ENCODE results near the gene VILL. TPM values are rescaled to one million over a fixed set of nuclear protein-coding genes. Genes with fewer than 3 reads are reported as not detected.

VILL gene
- total RNA-seq, 1 donor from 2014 or later: 16.9 TPM

DNA sequence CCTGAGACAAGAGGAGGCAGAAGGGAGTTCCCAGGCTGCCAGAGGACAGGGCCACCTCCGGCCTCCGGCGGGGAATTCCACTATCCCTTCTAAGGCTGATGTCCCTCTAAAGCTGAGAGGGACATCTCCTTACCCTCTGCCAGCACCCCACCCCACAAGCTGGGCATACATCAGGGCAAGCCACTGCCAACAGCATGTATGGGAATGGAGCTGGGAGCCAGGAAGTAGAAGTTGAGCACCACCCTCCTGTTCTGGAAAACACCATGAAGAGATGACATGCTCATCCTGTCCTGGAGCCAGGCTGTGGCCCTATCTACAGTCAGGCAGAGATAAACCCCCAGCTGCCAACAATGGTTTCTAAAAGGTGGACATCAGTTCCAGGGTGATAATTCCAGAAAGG is 31.7 kb downstream of the VILL start:
- H3K27ac Mint-ChIP-seq: no peak overlapping the region
- peaks cover 11% of the 10 kb centered on the region for H3K4me1 Mint-ChIP-seq (ENCODE audit: unreplicated experiment)
- H3K9me3 Mint-ChIP-seq: no peaks in the 10 kb centered on the region
- peaks cover 4% of the 10 kb centered on the region for H3K36me3 Mint-ChIP-seq
- H3K27me3 Mint-ChIP-seq: no peaks in the 10 kb centered on the region
- H3K4me3 Mint-ChIP-seq: no peak overlapping the region
- DNase-seq (ENCODE audit: extremely low spot score, unreplicated experiment): no peak
- TF ChIP-seq, protein P1, sequence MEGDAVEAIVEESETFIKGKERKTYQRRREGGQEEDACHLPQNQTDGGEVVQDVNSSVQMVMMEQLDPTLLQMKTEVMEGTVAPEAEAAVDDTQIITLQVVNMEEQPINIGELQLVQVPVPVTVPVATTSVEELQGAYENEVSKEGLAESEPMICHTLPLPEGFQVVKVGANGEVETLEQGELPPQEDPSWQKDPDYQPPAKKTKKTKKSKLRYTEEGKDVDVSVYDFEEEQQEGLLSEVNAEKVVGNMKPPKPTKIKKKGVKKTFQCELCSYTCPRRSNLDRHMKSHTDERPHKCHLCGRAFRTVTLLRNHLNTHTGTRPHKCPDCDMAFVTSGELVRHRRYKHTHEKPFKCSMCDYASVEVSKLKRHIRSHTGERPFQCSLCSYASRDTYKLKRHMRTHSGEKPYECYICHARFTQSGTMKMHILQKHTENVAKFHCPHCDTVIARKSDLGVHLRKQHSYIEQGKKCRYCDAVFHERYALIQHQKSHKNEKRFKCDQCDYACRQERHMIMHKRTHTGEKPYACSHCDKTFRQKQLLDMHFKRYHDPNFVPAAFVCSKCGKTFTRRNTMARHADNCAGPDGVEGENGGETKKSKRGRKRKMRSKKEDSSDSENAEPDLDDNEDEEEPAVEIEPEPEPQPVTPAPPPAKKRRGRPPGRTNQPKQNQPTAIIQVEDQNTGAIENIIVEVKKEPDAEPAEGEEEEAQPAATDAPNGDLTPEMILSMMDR (conservative IDR thresholded peaks at IDR 0.05): no peak

DNA sequence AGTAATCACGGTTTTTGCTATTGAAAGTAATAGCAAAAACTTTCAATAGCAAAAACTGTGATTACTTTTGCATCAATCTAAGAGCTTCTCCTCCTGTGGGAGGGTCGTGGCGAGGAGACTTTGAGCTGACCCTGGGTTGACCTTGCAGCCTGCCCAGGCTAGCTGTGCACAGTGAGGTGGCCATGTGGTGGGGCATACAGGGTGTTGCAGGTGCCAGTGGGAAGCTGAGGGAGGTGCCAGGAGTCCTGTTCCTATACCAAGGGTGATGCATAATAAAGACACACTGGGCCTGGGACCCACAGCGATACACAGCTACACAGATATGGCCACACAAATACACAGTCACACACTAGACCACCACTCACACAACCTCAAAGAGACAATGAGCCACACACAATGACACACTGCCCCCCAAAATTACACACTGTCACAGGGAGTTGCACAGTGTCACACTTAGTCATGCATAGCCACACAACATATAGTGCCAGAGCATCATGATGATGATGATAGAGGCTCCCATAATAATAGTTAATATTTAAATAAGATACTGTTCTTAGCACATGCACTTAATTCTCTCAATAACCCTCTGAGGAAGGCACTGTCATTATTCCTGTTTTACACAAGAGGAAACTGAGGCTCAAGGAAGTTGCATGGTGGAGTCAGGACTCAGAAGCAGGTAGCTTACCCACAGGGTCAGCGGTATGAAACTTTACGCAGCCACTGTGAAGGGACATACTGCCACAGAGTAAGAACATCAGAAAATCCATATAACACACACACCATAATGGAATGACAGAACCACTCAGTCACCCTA is 32.5 kb downstream of the VILL start:
- peak overlapping the region; percentile 92 for H3K27ac Mint-ChIP-seq
- H3K4me3 Mint-ChIP-seq: peak overlapping the region; percentile 98
- TF ChIP-seq, protein P1 (conservative IDR thresholded peaks at IDR 0.05): no peak
- H3K4me1 Mint-ChIP-seq (ENCODE audit: unreplicated experiment): peaks cover 11% of the 10 kb centered on the region
- H3K27me3 Mint-ChIP-seq: no peaks in the 10 kb centered on the region
- no peaks in the 10 kb centered on the region for H3K9me3 Mint-ChIP-seq
- DNase-seq (ENCODE audit: extremely low spot score, unreplicated experiment): no peak
- peaks cover 4% of the 10 kb centered on the region for H3K36me3 Mint-ChIP-seq

DNA sequence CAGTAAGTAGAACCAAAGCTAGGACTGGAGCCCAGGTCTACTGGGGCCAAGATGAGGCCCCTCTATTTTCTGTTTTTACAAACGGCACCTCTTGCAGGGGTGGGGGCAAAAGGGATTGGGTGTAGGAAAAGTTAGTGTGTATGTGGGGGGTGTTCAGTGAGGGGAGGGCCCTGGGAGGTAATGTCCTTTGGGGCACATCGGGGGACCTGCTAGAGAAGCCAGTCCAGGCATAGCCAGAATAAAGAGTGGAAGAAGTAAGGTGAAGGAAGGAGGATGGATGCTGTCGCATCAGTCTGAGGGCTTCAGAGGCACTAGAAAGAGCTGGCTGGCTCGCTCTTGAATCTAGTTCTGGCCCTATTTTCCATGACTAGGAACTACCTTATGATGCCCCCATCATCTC is 36.3 kb downstream of the VILL start:
- Mint-ChIP-seq H3K36me3 (no peaks in the 10 kb centered on the region), H3K9me3 (no peaks in the 10 kb centered on the region), H3K27me3 (peaks cover 8% of the 10 kb centered on the region), H3K4me1 (ENCODE audit: unreplicated experiment) (peaks cover 17% of the 10 kb centered on the region), H3K27ac (no peak overlapping the region), H3K4me3 (peak overlapping the region; percentile 84)
- TF ChIP-seq, protein P1 (conservative IDR thresholded peaks at IDR 0.05): no peak
- DNase-seq (ENCODE audit: extremely low spot score, unreplicated experiment): no peak

DNA sequence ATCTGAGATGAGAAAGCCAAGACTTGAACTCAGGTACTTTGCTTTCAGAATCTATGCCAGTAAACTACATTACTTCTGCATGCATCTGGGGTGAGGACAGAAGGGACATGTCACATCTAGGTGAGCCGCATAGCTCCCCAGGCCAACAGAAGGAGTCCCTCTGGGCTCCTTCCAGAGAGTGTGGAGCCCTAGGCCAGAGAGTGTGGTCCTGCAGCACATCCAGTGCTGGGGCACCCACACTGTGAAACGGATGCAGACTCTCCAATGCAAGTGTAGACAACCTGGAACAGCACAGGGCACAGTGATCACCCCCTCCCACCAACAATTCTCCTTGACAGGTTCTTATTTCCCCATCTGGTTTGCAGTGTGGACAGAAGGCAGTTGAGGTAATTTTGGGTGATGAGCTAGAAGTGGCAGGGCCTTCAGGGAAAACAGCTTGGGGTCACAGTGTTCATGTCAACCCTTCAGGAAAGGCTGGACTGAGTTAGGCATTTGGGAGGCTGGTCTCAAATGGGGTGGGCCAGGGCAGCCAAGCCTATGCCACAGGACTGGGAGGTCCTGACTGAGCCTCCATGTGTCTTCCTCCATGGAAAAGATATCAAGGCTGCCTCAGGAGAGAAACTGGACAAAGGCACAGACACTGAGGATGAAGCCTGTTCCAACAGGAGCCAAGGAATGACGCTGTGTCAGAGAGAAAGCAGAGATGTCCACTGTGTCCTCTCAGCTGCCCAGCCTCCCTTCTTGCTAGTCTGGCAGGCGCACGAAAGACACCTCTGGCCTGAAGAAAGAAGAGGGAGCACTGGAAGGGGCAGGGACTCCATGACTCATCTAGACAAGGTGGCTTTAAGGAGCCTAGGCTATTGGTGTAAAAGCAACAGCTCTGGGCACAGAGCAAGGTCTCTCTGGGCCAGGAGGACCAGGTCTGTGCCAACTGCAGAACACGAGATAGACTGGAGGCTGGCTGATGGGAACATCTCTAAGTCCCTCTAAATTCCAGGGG is 37.2 kb downstream of the VILL start:
- no peak for DNase-seq (ENCODE audit: extremely low spot score, unreplicated experiment)
- H3K9me3 Mint-ChIP-seq: no peaks in the 10 kb centered on the region
- H3K4me3 Mint-ChIP-seq: peak overlapping the region; percentile 84
- H3K27ac Mint-ChIP-seq: peak overlapping the region; percentile 68
- peaks cover 17% of the 10 kb centered on the region for H3K4me1 Mint-ChIP-seq (ENCODE audit: unreplicated experiment)
- TF ChIP-seq, protein P1 (conservative IDR thresholded peaks at IDR 0.05): no peak
- peaks cover 8% of the 10 kb centered on the region for H3K27me3 Mint-ChIP-seq
- no peaks in the 10 kb centered on the region for H3K36me3 Mint-ChIP-seq

DNA sequence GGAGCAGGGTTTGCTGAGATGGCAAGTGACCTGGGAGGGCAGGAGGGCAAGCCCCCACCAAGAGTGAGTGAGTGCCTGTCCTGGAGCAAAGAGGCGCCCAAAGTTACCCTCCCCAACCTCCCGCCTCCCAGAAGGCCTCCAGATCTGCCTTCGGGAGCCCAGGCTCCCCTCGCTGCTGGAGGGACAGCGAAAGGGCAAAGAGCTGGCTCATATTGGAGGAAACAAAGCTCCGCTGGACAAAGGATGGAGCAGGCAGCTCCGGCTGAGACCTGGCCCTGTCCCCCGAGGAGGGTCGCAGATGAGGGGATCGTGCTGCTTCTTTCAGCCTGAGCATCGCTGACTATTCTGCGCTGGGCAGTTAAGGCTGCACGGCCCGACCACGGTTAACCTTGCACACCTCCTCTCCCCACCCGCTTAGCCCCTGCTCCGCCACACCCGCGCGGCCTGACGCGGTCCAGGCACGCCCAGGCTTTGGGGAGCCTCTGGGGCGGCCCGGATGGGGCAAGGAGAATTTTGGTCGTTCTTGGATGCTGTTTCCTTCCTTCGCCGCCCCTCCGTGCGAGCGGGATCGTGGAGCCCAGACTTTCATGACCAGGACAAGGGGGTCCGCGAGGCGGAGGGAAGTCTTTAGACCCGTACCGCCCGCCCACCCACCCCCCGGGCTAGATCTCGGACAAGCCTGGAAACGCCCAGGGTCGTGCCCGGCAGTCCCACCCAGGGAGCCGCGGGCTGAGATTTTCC is 38.2 kb downstream of the VILL start:
- H3K27me3 Mint-ChIP-seq: peaks cover 8% of the 10 kb centered on the region
- no peaks in the 10 kb centered on the region for H3K9me3 Mint-ChIP-seq

More for the DNA sequence above, 38.2 kb downstream of the VILL start:
- DNase-seq (ENCODE audit: extremely low spot score, unreplicated experiment): no peak
- H3K36me3 Mint-ChIP-seq: no peaks in the 10 kb centered on the region
- TF ChIP-seq, protein P1 (conservative IDR thresholded peaks at IDR 0.05): no peak
- peak overlapping the region; percentile 84 for H3K4me3 Mint-ChIP-seq
- H3K4me1 Mint-ChIP-seq (ENCODE audit: unreplicated experiment): peaks cover 18% of the 10 kb centered on the region
- H3K27ac Mint-ChIP-seq: peak overlapping the region; percentile 68

Measured in type B pancreatic cell (in vitro differentiated cells).